ENCODE measurements around the gene RNASE12.
"Not testable (repeated sequence)": the region's sequence is repeated elsewhere in the genome, so short reads cannot be mapped to it uniquely, and the experiment has no call there.

Gene RNASE12

GRCh38 chr14:20592574-20592973, 1.4 kb upstream of the RNASE12 start:
- no peak overlapping the region for H3K4me3 ChIP-seq (ENCODE audit: insufficient read length, low read depth)
- H3K27me3 ChIP-seq (ENCODE audit: insufficient read depth, insufficient read length) = no peaks in the 10 kb centered on the region
- DNase-seq (ENCODE audit: low read depth, low spot score) = no peak
- no peak for TF ChIP-seq SUZ12 (IDR thresholded peaks at IDR 0.05; ENCODE audit: extremely low read depth, insufficient read depth, insufficient read length)
- TF ChIP-seq ZNF274 (IDR thresholded peaks at IDR 0.05; ENCODE audit: low read depth, low read length) = no peak
- no peak for TF ChIP-seq YY1 (IDR thresholded peaks at IDR 0.05; ENCODE audit: insufficient read depth, insufficient read length)
- H3K36me3 ChIP-seq (ENCODE audit: insufficient read depth, insufficient read length, low read length) = no peaks in the 10 kb centered on the region
- H3K4me1 ChIP-seq (ENCODE audit: insufficient read depth, insufficient read length) = no peaks in the 10 kb centered on the region
- H3K9me3 ChIP-seq (ENCODE audit: insufficient read depth, low read length) = no peaks in the 10 kb centered on the region
- H3K9ac ChIP-seq (ENCODE audit: insufficient read length, low read depth) = no peak overlapping the region

GRCh38 chr14:20587489-20588154, 3.6 kb downstream of the RNASE12 start, which contains the start of gene RNASE11:
TSS of gene RNASE11 (minus strand) at chr14:20588001.
- H3K36me3 ChIP-seq (ENCODE audit: insufficient read depth, insufficient read length, low read length) = no peaks in the 10 kb centered on the region
- TF ChIP-seq SUZ12 (IDR thresholded peaks at IDR 0.05; ENCODE audit: extremely low read depth, insufficient read depth, insufficient read length) (no peak), YY1 (IDR thresholded peaks at IDR 0.05; ENCODE audit: insufficient read depth, insufficient read length) (no peak), ZNF274 (IDR thresholded peaks at IDR 0.05; ENCODE audit: low read depth, low read length) (no peak)
- no peak within 1 kb of the TSS for H3K4me3 ChIP-seq (ENCODE audit: insufficient read length, low read depth)

GRCh38 chr14:20583908-20584307, 7.3 kb downstream of the RNASE12 start:
- H3K4me3 ChIP-seq (ENCODE audit: insufficient read length, low read depth) = no peak overlapping the region
- DNase-seq (ENCODE audit: low read depth, low spot score) = no peak
- no peaks in the 10 kb centered on the region for H3K4me1 ChIP-seq (ENCODE audit: insufficient read depth, insufficient read length)
- TF ChIP-seq ZNF274 (IDR thresholded peaks at IDR 0.05; ENCODE audit: low read depth, low read length) (no peak), YY1 (IDR thresholded peaks at IDR 0.05; ENCODE audit: insufficient read depth, insufficient read length) (no peak), SUZ12 (IDR thresholded peaks at IDR 0.05; ENCODE audit: extremely low read depth, insufficient read depth, insufficient read length) (no peak)
- no peak overlapping the region for H3K9ac ChIP-seq (ENCODE audit: insufficient read length, low read depth)
- no peaks in the 10 kb centered on the region for H3K36me3 ChIP-seq (ENCODE audit: insufficient read depth, insufficient read length, low read length)
- H3K9me3 ChIP-seq (ENCODE audit: insufficient read depth, low read length) = no peaks in the 10 kb centered on the region; the same call in 1 of the 2 replicates
- no peaks in the 10 kb centered on the region for H3K27me3 ChIP-seq (ENCODE audit: insufficient read depth, insufficient read length)

More at GRCh38 chr14:20587489-20588154, 3.6 kb downstream of the RNASE12 start, which contains the start of gene RNASE11:
- no peaks in the 10 kb centered on the region for H3K27me3 ChIP-seq (ENCODE audit: insufficient read depth, insufficient read length)
- no peak for DNase-seq (ENCODE audit: low read depth, low spot score)
- no peaks in the 10 kb centered on the region; the same call in 1 of the 2 replicates for H3K9me3 ChIP-seq (ENCODE audit: insufficient read depth, low read length)
- no peak within 1 kb of the TSS for H3K9ac ChIP-seq (ENCODE audit: insufficient read length, low read depth)
- H3K4me1 ChIP-seq (ENCODE audit: insufficient read depth, insufficient read length) = no peaks in the 10 kb centered on the region

GRCh38 chr14:20583142-20583541, 8.0 kb downstream of the RNASE12 start:
- DNase-seq (ENCODE audit: low read depth, low spot score) = no peak
- TF ChIP-seq SUZ12 (IDR thresholded peaks at IDR 0.05; ENCODE audit: extremely low read depth, insufficient read depth, insufficient read length) = no peak
- no peak for TF ChIP-seq ZNF274 (IDR thresholded peaks at IDR 0.05; ENCODE audit: low read depth, low read length)
- TF ChIP-seq YY1 (IDR thresholded peaks at IDR 0.05; ENCODE audit: insufficient read depth, insufficient read length) = no peak

GRCh38 chr14:20580242-20580641, 10.9 kb downstream of the RNASE12 start:
- Histone ChIP-seq H3K36me3 (ENCODE audit: insufficient read depth, insufficient read length, low read length) (no peaks in the 10 kb centered on the region), H3K9me3 (ENCODE audit: insufficient read depth, low read length) (0 out of 2 replicates have a peak, but pooled peaks cover 5% of the 10 kb centered on the region), H3K4me3 (ENCODE audit: insufficient read length, low read depth) (no peak overlapping the region), H3K9ac (ENCODE audit: insufficient read length, low read depth) (no peak overlapping the region), H3K27me3 (ENCODE audit: insufficient read depth, insufficient read length) (no peaks in the 10 kb centered on the region), H3K4me1 (ENCODE audit: insufficient read depth, insufficient read length) (no peaks in the 10 kb centered on the region)
- TF ChIP-seq SUZ12 (IDR thresholded peaks at IDR 0.05; ENCODE audit: extremely low read depth, insufficient read depth, insufficient read length) (no peak), YY1 (IDR thresholded peaks at IDR 0.05; ENCODE audit: insufficient read depth, insufficient read length) (no peak), ZNF274 (IDR thresholded peaks at IDR 0.05; ENCODE audit: low read depth, low read length) (no peak)
- DNase-seq (ENCODE audit: low read depth, low spot score) = no peak

More at GRCh38 chr14:20583142-20583541, 8.0 kb downstream of the RNASE12 start:
- H3K27me3 ChIP-seq (ENCODE audit: insufficient read depth, insufficient read length) = no peaks in the 10 kb centered on the region
- no peaks in the 10 kb centered on the region for H3K4me1 ChIP-seq (ENCODE audit: insufficient read depth, insufficient read length)
- no peak overlapping the region for H3K4me3 ChIP-seq (ENCODE audit: insufficient read length, low read depth)
- H3K36me3 ChIP-seq (ENCODE audit: insufficient read depth, insufficient read length, low read length) = no peaks in the 10 kb centered on the region
- H3K9me3 ChIP-seq (ENCODE audit: insufficient read depth, low read length) = no peaks in the 10 kb centered on the region; the same call in 1 of the 2 replicates
- H3K9ac ChIP-seq (ENCODE audit: insufficient read length, low read depth) = no peak overlapping the region

- Histone ChIP-seq H3K9me3 (ENCODE audit: insufficient read depth, low read length) (0 out of 2 replicates have a peak, but pooled peaks cover 5% of the 10 kb centered on the region), H3K27me3 (ENCODE audit: insufficient read depth, insufficient read length) (no peaks in the 10 kb centered on the region), H3K9ac (ENCODE audit: insufficient read length, low read depth) (no peak overlapping the region), H3K36me3 (ENCODE audit: insufficient read depth, insufficient read length, low read length) (no peaks in the 10 kb centered on the region), H3K4me3 (ENCODE audit: insufficient read length, low read depth) (no peak overlapping the region), H3K4me1 (ENCODE audit: insufficient read depth, insufficient read length) (no peaks in the 10 kb centered on the region)
- TF ChIP-seq ZNF274 (IDR thresholded peaks at IDR 0.05; ENCODE audit: low read depth, low read length) (no peak), YY1 (IDR thresholded peaks at IDR 0.05; ENCODE audit: insufficient read depth, insufficient read length) (no peak), SUZ12 (IDR thresholded peaks at IDR 0.05; ENCODE audit: extremely low read depth, insufficient read depth, insufficient read length) (no peak)
- no peak for DNase-seq (ENCODE audit: low read depth, low spot score)
Measured at GRCh38 chr14:20578784-20579502, 12.2 kb downstream of the RNASE12 start.

GRCh38 chr14:20578325-20578724, 12.9 kb downstream of the RNASE12 start:
- DNase-seq (ENCODE audit: low read depth, low spot score) = peak; percentile 82
- Histone ChIP-seq H3K9ac (ENCODE audit: insufficient read length, low read depth) (no peak overlapping the region), H3K36me3 (ENCODE audit: insufficient read depth, insufficient read length, low read length) (no peaks in the 10 kb centered on the region), H3K27me3 (ENCODE audit: insufficient read depth, insufficient read length) (no peaks in the 10 kb centered on the region), H3K9me3 (ENCODE audit: insufficient read depth, low read length) (0 out of 2 replicates have a peak, but pooled peaks cover 5% of the 10 kb centered on the region), H3K4me3 (ENCODE audit: insufficient read length, low read depth) (no peak overlapping the region), H3K4me1 (ENCODE audit: insufficient read depth, insufficient read length) (no peaks in the 10 kb centered on the region)
- TF ChIP-seq SUZ12 (IDR thresholded peaks at IDR 0.05; ENCODE audit: extremely low read depth, insufficient read depth, insufficient read length) (no peak), YY1 (IDR thresholded peaks at IDR 0.05; ENCODE audit: insufficient read depth, insufficient read length) (no peak), ZNF274 (IDR thresholded peaks at IDR 0.05; ENCODE audit: low read depth, low read length) (no peak)

GRCh38 chr14:20572382-20572990, 18.7 kb downstream of the RNASE12 start:
- not testable (repeated sequence) for H3K4me3 ChIP-seq (ENCODE audit: insufficient read length, low read depth); H3K36me3 ChIP-seq (ENCODE audit: insufficient read depth, insufficient read length, low read length); H3K9ac ChIP-seq (ENCODE audit: insufficient read length, low read depth); H3K4me1 ChIP-seq (ENCODE audit: insufficient read depth, insufficient read length); H3K27me3 ChIP-seq (ENCODE audit: insufficient read depth, insufficient read length)
- peak; percentile 51 for DNase-seq (ENCODE audit: low read depth, low spot score)
- peaks cover 23% of the 10 kb centered on the region; the same call in 1 of the 2 replicates for H3K9me3 ChIP-seq (ENCODE audit: insufficient read depth, low read length)

- not testable (repeated sequence) for DNase-seq (ENCODE audit: low read depth, low spot score); H3K27me3 ChIP-seq (ENCODE audit: insufficient read depth, insufficient read length); H3K4me3 ChIP-seq (ENCODE audit: insufficient read length, low read depth); H3K9ac ChIP-seq (ENCODE audit: insufficient read length, low read depth); H3K36me3 ChIP-seq (ENCODE audit: insufficient read depth, insufficient read length, low read length); H3K4me1 ChIP-seq (ENCODE audit: insufficient read depth, insufficient read length)
- H3K9me3 ChIP-seq (ENCODE audit: insufficient read depth, low read length) = peaks cover 20% of the 10 kb centered on the region; the same call in 1 of the 2 replicates
Measured at GRCh38 chr14:20570720-20571119, 20.5 kb downstream of the RNASE12 start.
